ENCODE results near the gene TCEAL5.
"Not testable (repeated sequence)": the region's sequence is repeated elsewhere in the genome, so short reads cannot be mapped to it uniquely, and the experiment has no call there.

The TCEAL5 gene

DNA sequence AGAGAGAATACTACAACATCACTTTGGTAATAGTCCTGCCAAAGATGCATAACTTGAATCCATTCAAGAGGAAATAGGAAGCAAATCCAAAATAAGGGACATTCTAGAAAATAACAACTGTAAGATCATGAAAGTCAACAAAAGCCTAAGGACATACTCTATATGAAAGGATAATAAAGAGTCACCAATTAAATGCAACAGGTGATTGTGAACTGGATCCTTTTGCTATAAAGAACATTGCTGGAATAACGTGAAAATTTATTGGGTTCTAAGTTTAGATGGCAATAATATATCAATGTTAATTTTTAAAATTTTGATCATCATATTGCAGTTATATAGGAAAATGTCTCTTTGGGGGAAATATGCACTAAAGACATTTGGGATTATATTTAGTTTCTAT is 41.7 kb downstream of the TCEAL5 start:
- DNase-seq (ENCODE audit: low read depth) = no peak

DNA sequence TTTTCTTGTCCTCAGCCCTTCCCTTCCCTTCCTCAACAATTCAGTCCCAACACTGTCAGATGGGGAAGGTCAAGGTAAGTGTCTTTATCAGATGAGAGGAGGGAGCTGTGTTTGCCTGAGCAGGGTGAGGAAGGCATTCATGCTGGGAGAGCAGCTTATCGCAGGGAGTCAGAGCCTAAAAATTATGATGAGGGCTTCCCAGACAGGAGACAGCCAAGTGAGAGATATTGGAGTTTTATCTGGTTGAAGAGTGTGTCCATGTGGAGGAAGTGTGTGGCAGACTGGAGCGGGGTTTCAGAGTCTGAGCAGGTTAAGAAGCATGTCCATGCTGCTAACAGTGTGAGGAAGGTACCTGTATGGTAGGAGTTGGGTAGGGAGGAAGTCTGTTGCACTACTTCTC is 43.3 kb downstream of the TCEAL5 start:
- no peak for DNase-seq (ENCODE audit: low read depth)

DNA sequence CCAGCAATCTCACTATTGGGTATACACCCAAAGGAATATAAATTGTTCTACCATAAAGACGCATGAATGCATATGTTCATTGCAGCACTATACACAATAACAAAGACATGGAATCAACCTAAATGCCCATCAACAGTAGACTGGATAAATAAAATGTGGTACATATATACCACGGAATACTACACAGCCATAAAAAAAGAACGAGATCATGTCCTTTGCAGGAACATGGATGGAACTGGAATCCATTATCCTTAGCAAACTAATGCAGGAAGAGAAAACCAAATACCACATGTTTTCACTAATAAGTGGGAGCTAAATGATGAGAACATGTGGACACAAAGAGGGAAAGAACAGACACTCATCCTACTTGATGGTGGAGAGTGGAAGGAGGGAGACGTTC is 50.6 kb downstream of the TCEAL5 start:
- not testable (repeated sequence) for DNase-seq (ENCODE audit: low read depth)

Measured in iris pigment epithelial cell (primary cell).